Transverse colon (tissue), 4 donors: ENCODE data around the gene TEX30.

Experiments used
- POLR2A ChIP-seq: fragments of 450-650 bp; IDR thresholded peaks from one replicate; pipeline ENCODE4 v1.6.1; 2016; ENCODE audit warnings: antibody characterized with exemption, mild to moderate bottlenecking, moderate library complexity
- POLR2AphosphoS5 ChIP-seq, 3 donors: sonication (generic); formaldehyde crosslinking; IDR thresholded peaks; one replicate each; pipeline ENCODE4 v1.6.1; 2016; ENCODE audit warnings: antibody characterized with exemption in 3 of 3
- TF ChIP-seq, protein P1 (sequence below), 5 experiments: fragments of 200-600 bp in 3 of 5; fragments of 450-650 bp in 2 of 5; sonication (generic) in 3 of 5; IDR thresholded peaks; 1 replicate in 2 of 5; 2 replicates in 3 of 5; pipeline ENCODE4 v1.5.1; 2016 to 2017; ENCODE audit warnings: antibody characterized with exemption in 5 of 5, inconsistent platforms in 3 of 5, mild to moderate bottlenecking in 2 of 5, moderate library complexity in 1 of 5

DNA sequence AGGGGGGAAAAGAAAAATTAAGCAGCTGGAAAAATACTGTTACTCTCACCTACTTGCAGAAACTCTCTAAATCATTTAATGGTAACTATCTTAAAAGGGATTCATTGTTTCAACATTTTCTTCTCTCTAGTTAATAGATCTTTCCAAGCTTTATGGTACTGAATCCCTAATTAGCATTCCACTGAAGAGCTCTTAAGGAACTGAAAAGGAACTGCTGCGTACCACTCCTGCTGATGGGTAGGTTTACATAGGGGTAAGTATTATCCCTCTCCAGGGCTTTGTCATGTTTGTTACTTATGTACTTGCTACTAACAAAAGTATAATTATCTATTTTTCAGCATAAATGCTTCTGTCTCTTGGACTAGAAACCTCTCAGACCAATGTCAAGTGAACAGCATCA lies 12.5 kb downstream of the TEX30 start:
- TF ChIP-seq, protein P1, sequence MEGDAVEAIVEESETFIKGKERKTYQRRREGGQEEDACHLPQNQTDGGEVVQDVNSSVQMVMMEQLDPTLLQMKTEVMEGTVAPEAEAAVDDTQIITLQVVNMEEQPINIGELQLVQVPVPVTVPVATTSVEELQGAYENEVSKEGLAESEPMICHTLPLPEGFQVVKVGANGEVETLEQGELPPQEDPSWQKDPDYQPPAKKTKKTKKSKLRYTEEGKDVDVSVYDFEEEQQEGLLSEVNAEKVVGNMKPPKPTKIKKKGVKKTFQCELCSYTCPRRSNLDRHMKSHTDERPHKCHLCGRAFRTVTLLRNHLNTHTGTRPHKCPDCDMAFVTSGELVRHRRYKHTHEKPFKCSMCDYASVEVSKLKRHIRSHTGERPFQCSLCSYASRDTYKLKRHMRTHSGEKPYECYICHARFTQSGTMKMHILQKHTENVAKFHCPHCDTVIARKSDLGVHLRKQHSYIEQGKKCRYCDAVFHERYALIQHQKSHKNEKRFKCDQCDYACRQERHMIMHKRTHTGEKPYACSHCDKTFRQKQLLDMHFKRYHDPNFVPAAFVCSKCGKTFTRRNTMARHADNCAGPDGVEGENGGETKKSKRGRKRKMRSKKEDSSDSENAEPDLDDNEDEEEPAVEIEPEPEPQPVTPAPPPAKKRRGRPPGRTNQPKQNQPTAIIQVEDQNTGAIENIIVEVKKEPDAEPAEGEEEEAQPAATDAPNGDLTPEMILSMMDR (IDR thresholded peaks at IDR 0.05), result no peak
- TF ChIP-seq POLR2AphosphoS5 (IDR thresholded peaks at IDR 0.05) (no peak), POLR2A (no peak)
